RWPE2 (cell line): ENCODE measurements around the gene ELAVL3.
"Not testable (repeated sequence)": the region's sequence is repeated elsewhere in the genome, so short reads cannot be mapped to it uniquely, and the experiment has no call there.

ENCODE experiments used
- ATAC-seq: fragments of 200-7000 bp; cut with Tn5 transposase; 3 replicates; pipeline ENCODE4 v1.9.1; 2021; ENCODE audit warnings: low read depth
- DNase-seq: peaks from one replicate; pipeline ENCODE4 v3.0.0-alpha.2; 2020; ENCODE audit warnings: low spot score
- H3K27ac ChIP-seq: fragments of 450-650 bp; 2 replicates; pipeline ENCODE4 v1.5.1; 2017; ENCODE audit warnings: mild to moderate bottlenecking; ENCODE audit not compliant: poor library complexity, severe bottlenecking
- H3K27me3 ChIP-seq: fragments of 250-450 bp; sonication (Bioruptor Pico); 2 replicates; pipeline ENCODE4 v1.5.1; 2021; ENCODE audit warnings: mild to moderate bottlenecking, moderate library complexity; ENCODE audit not compliant: insufficient read depth, poor library complexity, severe bottlenecking
- H3K36me3 ChIP-seq: fragments of 250-450 bp; sonication (Bioruptor Pico); 2 replicates; pipeline ENCODE4 v1.5.1; 2020; ENCODE audit warnings: low read depth, mild to moderate bottlenecking, moderate library complexity
- H3K4me1 ChIP-seq: fragments of 250-450 bp; sonication (Bioruptor Pico); 2 replicates; pipeline ENCODE4 v1.5.1; 2021; ENCODE audit warnings: mild to moderate bottlenecking, moderate library complexity; ENCODE audit not compliant: insufficient read depth, poor library complexity, severe bottlenecking
- H3K4me3 ChIP-seq: fragments of 250-450 bp; sonication (Bioruptor Pico); 2 replicates; pipeline ENCODE4 v1.5.1; 2021; ENCODE audit warnings: mild to moderate bottlenecking, moderate library complexity; ENCODE audit not compliant: severe bottlenecking
- H3K9me3 ChIP-seq: fragments of 250-450 bp; sonication (Bioruptor Pico); 2 replicates; pipeline ENCODE4 v1.5.1; 2021; ENCODE audit warnings: mild to moderate bottlenecking, moderate library complexity; ENCODE audit not compliant: severe bottlenecking
- CTCF ChIP-seq: fragments of 450-650 bp; IDR thresholded peaks from one replicate; pipeline ENCODE4 v1.5.1; 2017; ENCODE audit warnings: mild to moderate bottlenecking, moderate library complexity; ENCODE audit not compliant: poor library complexity, severe bottlenecking

The ELAVL3 gene

GRCh38 chr19:11435833-11436313 is 45.0 kb downstream of the ELAVL3 start:
- no peaks in the 10 kb centered on the region for H3K27me3 ChIP-seq
- no peaks in the 10 kb centered on the region for H3K9me3 ChIP-seq
- H3K4me3 ChIP-seq: peak overlapping the region; percentile 67
- ATAC-seq (no peak), DNase-seq (no peak)
- H3K4me1 ChIP-seq: no peaks in the 10 kb centered on the region
- peak overlapping the region; percentile 46 for H3K27ac ChIP-seq
- H3K36me3 ChIP-seq: peaks cover 43% of the 10 kb centered on the region
- no peak for TF ChIP-seq CTCF

GRCh38 chr19:11435057-11435832 is 45.6 kb downstream of the ELAVL3 start, which contains the start of the genes ODAD3 and PRKCSH:
ODAD3 (minus strand) TSS chr19:11435121; CDS start chr19:11435016, 105 bp downstream.
PRKCSH (plus strand) TSS chr19:11435635; CDS start chr19:11436118, 483 bp downstream.
- H3K27me3 ChIP-seq: no peaks in the 10 kb centered on the region
- peak within 1 kb of the TSS; percentile 46 for H3K27ac ChIP-seq
- peaks cover 37% of the 10 kb centered on the region for H3K36me3 ChIP-seq
- DNase-seq (peak; percentile 98), ATAC-seq (peak; percentile 97)
- no peaks in the 10 kb centered on the region for H3K4me1 ChIP-seq
- TF ChIP-seq CTCF: peak; percentile 88
- peak within 1 kb of the TSS; percentile 67 for H3K4me3 ChIP-seq
- H3K9me3 ChIP-seq: no peaks in the 10 kb centered on the region

- ATAC-seq (no peak), DNase-seq (no peak)
- H3K9me3 ChIP-seq: no peaks in the 10 kb centered on the region
- H3K36me3 ChIP-seq: peaks cover 31% of the 10 kb centered on the region
- H3K4me1 ChIP-seq: no peaks in the 10 kb centered on the region
- H3K27ac ChIP-seq: no peak overlapping the region
- TF ChIP-seq CTCF: no peak
- no peaks in the 10 kb centered on the region for H3K27me3 ChIP-seq
- peak overlapping the region; percentile 67 for H3K4me3 ChIP-seq
These were observed 46.2 kb downstream of the ELAVL3 start for GRCh38 chr19:11434703-11435056.

- not testable (repeated sequence) for H3K4me1 ChIP-seq, DNase-seq, H3K27ac ChIP-seq, ATAC-seq, H3K27me3 ChIP-seq, H3K4me3 ChIP-seq, H3K9me3 ChIP-seq
- H3K36me3 ChIP-seq: peaks cover 24% of the 10 kb centered on the region
These were observed 47.3 kb downstream of the ELAVL3 start for GRCh38 chr19:11433526-11433925.

GRCh38 chr19:11426656-11427055 is 54.2 kb downstream of the ELAVL3 start:
- no peaks in the 10 kb centered on the region for H3K36me3 ChIP-seq
- H3K4me3 ChIP-seq: no peak overlapping the region
- peaks cover 4% of the 10 kb centered on the region for H3K4me1 ChIP-seq
- no peaks in the 10 kb centered on the region for H3K27me3 ChIP-seq
- ATAC-seq (no peak), DNase-seq (no peak)
- no peak for TF ChIP-seq CTCF
- no peaks in the 10 kb centered on the region for H3K9me3 ChIP-seq
- no peak overlapping the region for H3K27ac ChIP-seq
